Retinal pigment epithelial cell (primary cell): Measurements from ENCODE around the gene ORM2.
A peak's percentile ranks its signal among the peaks of the same experiment; 100 is the strongest.

Source experiments
- DNase-seq: peaks from one replicate; pipeline ENCODE4 v3.0.0-alpha.2; 2010; ENCODE audit warnings: low read depth
- H3K4me3 ChIP-seq: 2 replicates; pipeline ENCODE4 v1.5.1; 2011; ENCODE audit warnings: mild to moderate bottlenecking, low read length, control low read depth, moderate library complexity
- CTCF ChIP-seq: conservative IDR thresholded peaks from 2 replicates; pipeline ENCODE4 v1.5.1; 2011; ENCODE audit warnings: low read depth, low read length, control low read depth, inconsistent platforms

ORM2 gene

GRCh38 chr9:114289106-114289505 is 40.6 kb upstream of the ORM2 start:
- TF ChIP-seq CTCF: no peak
- DNase-seq: no peak
- no peak overlapping the region for H3K4me3 ChIP-seq

- DNase-seq: no peak
- no peak overlapping the region for H3K4me3 ChIP-seq
- TF ChIP-seq CTCF: no peak
Measured at GRCh38 chr9:114289571-114290481, 39.8 kb upstream of the ORM2 start.

GRCh38 chr9:114290561-114290986 is 39.1 kb upstream of the ORM2 start:
- no peak for DNase-seq
- no peak for TF ChIP-seq CTCF
- H3K4me3 ChIP-seq: no peak overlapping the region

GRCh38 chr9:114291064-114291474 is 38.6 kb upstream of the ORM2 start:
- H3K4me3 ChIP-seq: no peak overlapping the region
- TF ChIP-seq CTCF: peak; percentile 79
- DNase-seq: no peak

GRCh38 chr9:114291886-114292590 is 37.6 kb upstream of the ORM2 start:
- no peak for DNase-seq
- H3K4me3 ChIP-seq: no peak overlapping the region
- no peak for TF ChIP-seq CTCF

GRCh38 chr9:114294664-114295063 is 35.0 kb upstream of the ORM2 start:
- no peak for TF ChIP-seq CTCF
- no peak for DNase-seq
- no peak overlapping the region for H3K4me3 ChIP-seq
